Endothelial cell of umbilical vein (primary cell): ENCODE results near the gene MAN2B2. TPM values are rescaled to one million over a fixed set of nuclear protein-coding genes. Genes with fewer than 3 reads are reported as not detected.

Source experiments
- BruUV-seq: library from RNA; stranded (reverse); fragments of 400-500 nt; replicated peaks from 2 replicates; lab custom pipeline; 2021; lab: Mats Ljungman, UMichigan
- CTCF ChIA-PET: fragments of 300-600, 350-600 bp; sonication (Branson Sonifier 250); formaldehyde crosslinking; loops from one replicate; lab custom pipeline; 2021; ENCODE audit warnings: antibody characterized with exemption, inconsistent platforms; lab: Charles Lee
- POLR2A ChIA-PET: fragments of 300-600, 350-600 bp; sonication (Branson Sonifier 250); formaldehyde crosslinking; loops from one replicate; lab custom pipeline; 2021; ENCODE audit warnings: antibody characterized with exemption, inconsistent platforms; lab: Charles Lee
- DNase-seq: peaks from one replicate; pipeline ENCODE4 v3.0.0-alpha.2; 2011; ENCODE audit warnings: low read depth, low spot score
- FAIRE-seq: peaks from 2 replicates; lab custom pipeline; 2011; peaks lifted over from hg19 to GRCh38; lab: Jason Lieb, UNC
- H2AFZ ChIP-seq: 2 replicates; pipeline ENCODE4 v1.6.0; 2012; ENCODE audit warnings: low read depth, low read length, control low read depth, inconsistent platforms
- H3K27ac ChIP-seq: 2 replicates; pipeline ENCODE4 v1.5.1; 2011; ENCODE audit warnings: low read depth, mild to moderate bottlenecking, control low read depth, low read length, moderate library complexity; ENCODE audit not compliant: insufficient read depth
- H3K27me3 ChIP-seq, 2 experiments: 2 replicates each; pipeline versions ENCODE4 v1.6.0 to v1.6.1; 2011; ENCODE audit warnings: low read length in 2 of 2, mixed read lengths in 1 of 2; ENCODE audit not compliant: control insufficient read depth in 2 of 2, insufficient read depth in 2 of 2
- H3K36me3 ChIP-seq, 2 experiments: 2 replicates in 1 of 2; 3 replicates in 1 of 2; pipeline ENCODE4 v1.5.1; 2011; ENCODE audit warnings: low read length in 2 of 2, mild to moderate bottlenecking in 1 of 2, moderate library complexity in 1 of 2; ENCODE audit not compliant: control insufficient read depth in 2 of 2, insufficient read depth in 2 of 2; ENCODE audit errors: extremely low read depth in 1 of 2
- H3K4me1 ChIP-seq: 3 replicates; pipeline ENCODE4 v1.5.1; 2011; ENCODE audit warnings: mild to moderate bottlenecking, low read length; ENCODE audit not compliant: control insufficient read depth, insufficient read depth; ENCODE audit errors: extremely low read depth
- H3K4me2 ChIP-seq: 2 replicates; pipeline ENCODE4 v1.6.1; 2011; ENCODE audit warnings: low read length, control low read depth, mixed read lengths; ENCODE audit not compliant: insufficient read depth
- H3K4me3 ChIP-seq, 3 experiments: fragments of 200-600 bp in 1 of 3; sonication (generic), shearing (Covaris generic) in 1 of 3; replicated peaks in 1 of 3; 2 replicates each; pipeline ENCODE4 v1.5.1; 2011 to 2016; ENCODE audit warnings: control low read depth in 3 of 3, low read length in 3 of 3, mild to moderate bottlenecking in 2 of 3, inconsistent platforms in 1 of 3, low read depth in 1 of 3, moderate library complexity in 1 of 3; ENCODE audit not compliant: insufficient read depth in 1 of 3
- H3K79me2 ChIP-seq: 2 replicates; pipeline ENCODE4 v1.6.0; 2012; ENCODE audit warnings: low read length, inconsistent platforms; ENCODE audit not compliant: control insufficient read depth, insufficient read depth
- H3K9ac ChIP-seq: replicated peaks from 2 replicates; pipeline ENCODE3; 2011; ENCODE audit warnings: low read length, control low read depth; ENCODE audit not compliant: insufficient read depth; ENCODE audit errors: extremely low read depth
- H3K9me1 ChIP-seq: replicated peaks from 3 replicates; pipeline ENCODE4 v1.6.0; 2011; ENCODE audit warnings: mild to moderate bottlenecking, low read length; ENCODE audit not compliant: control insufficient read depth, insufficient read depth; ENCODE audit errors: extremely low read depth
- H3K9me3 ChIP-seq: replicated peaks from 2 replicates; pipeline ENCODE4 v1.5.1; 2012; ENCODE audit warnings: low read length, inconsistent platforms; ENCODE audit not compliant: control insufficient read depth, insufficient read depth
- H4K20me1 ChIP-seq: replicated peaks from 2 replicates; pipeline ENCODE3; 2011; ENCODE audit warnings: mild to moderate bottlenecking, low read length; ENCODE audit not compliant: control insufficient read depth, insufficient read depth; ENCODE audit errors: extremely low read depth
- EZH2 ChIP-seq: IDR thresholded peaks from 2 replicates; pipeline ENCODE4 v1.6.1; 2012; ENCODE audit warnings: borderline replicate concordance, low read depth, mild to moderate bottlenecking, moderate library complexity, low read length, inconsistent platforms; ENCODE audit not compliant: severe bottlenecking
- FOS ChIP-seq: IDR thresholded peaks from 2 replicates; pipeline ENCODE4 v1.6.1; 2011; ENCODE audit warnings: mild to moderate bottlenecking, low read length, moderate library complexity, borderline replicate concordance; ENCODE audit not compliant: insufficient read depth
- GATA2 ChIP-seq: IDR thresholded peaks from 2 replicates; pipeline ENCODE4 v1.7.0; 2011; ENCODE audit warnings: low read depth, mild to moderate bottlenecking, moderate library complexity, mixed read lengths, low read length; ENCODE audit not compliant: insufficient read length, insufficient read depth
- JUN ChIP-seq: IDR thresholded peaks from 2 replicates; pipeline ENCODE4 v1.6.1; 2011; ENCODE audit warnings: borderline replicate concordance, low read depth; ENCODE audit not compliant: insufficient read length, insufficient read depth
- MYC ChIP-seq: IDR thresholded peaks from one replicate; pipeline ENCODE4 v1.6.1; 2011; ENCODE audit warnings: mild to moderate bottlenecking, low read depth, low read length
- POLR2A ChIP-seq: IDR thresholded peaks from 2 replicates; pipeline ENCODE4 v1.6.1; 2012; ENCODE audit warnings: low read depth, mild to moderate bottlenecking, control low read depth, low read length
- POLR2AphosphoS5 ChIP-seq: IDR thresholded peaks from 2 replicates; pipeline ENCODE4 v1.6.1; 2012; ENCODE audit warnings: low read depth, mild to moderate bottlenecking, control low read depth, low read length, moderate library complexity; ENCODE audit not compliant: insufficient read depth
- dilution Hi-C: fragments of 300-500 bp; cut with MboI; formaldehyde crosslinking; loops from one replicate; pipeline ENCODE4 v1.15.0; 2019; ENCODE audit warnings: low sequenced_read_pairs; ENCODE audit not compliant: extremely low pct_ligation_motif_present
- intact Hi-C: fragments of 100-400 bp; cut with micrococcal nuclease; formaldehyde crosslinking; loops from one replicate; pipeline ENCODE4 v1.10.0; 2022
- polyA plus RNA-seq, 4 experiments: library from polyadenylated mRNA; depleted of rRNA in 3 of 4; stranded (reverse) in 3 of 4; unstranded in 1 of 4; fragments of >200 nt; gene quantifications; 2 replicates each; pipeline versions ENCODE4 v1.2.1 to v1.2.3, GENCODE V29; 2011 to 2012; ENCODE audit warnings: missing spikeins in 1 of 4
- total RNA-seq: library from RNA; stranded (reverse); gene quantifications from 2 replicates; pipeline ENCODE4 v1.2.3, GENCODE V29; 2021
- TF ChIP-seq, protein P1 (sequence below): IDR thresholded peaks from 2 replicates; pipeline ENCODE4 v1.6.1; 2011; ENCODE audit not compliant: insufficient read depth, insufficient read length
- TF ChIP-seq, protein P2 (sequence below), 2 donors: IDR thresholded peaks; 1 replicate in 1 of 2; 2 replicates in 1 of 2; pipeline ENCODE4 v1.5.1; 2011; ENCODE audit warnings: low read length in 2 of 2, mild to moderate bottlenecking in 2 of 2, moderate library complexity in 2 of 2, control low read depth in 1 of 2, inconsistent platforms in 1 of 2, low read depth in 1 of 2; ENCODE audit not compliant: insufficient read depth in 1 of 2; ENCODE audit errors: extremely low read depth in 1 of 2

Gene MAN2B2
- total and polyA plus RNA-seq, 2 donors (not counting 3 experiments of a cell fraction or from before 2014, with no cell fraction given) = 15.7 to 25.1 TPM

DNA sequence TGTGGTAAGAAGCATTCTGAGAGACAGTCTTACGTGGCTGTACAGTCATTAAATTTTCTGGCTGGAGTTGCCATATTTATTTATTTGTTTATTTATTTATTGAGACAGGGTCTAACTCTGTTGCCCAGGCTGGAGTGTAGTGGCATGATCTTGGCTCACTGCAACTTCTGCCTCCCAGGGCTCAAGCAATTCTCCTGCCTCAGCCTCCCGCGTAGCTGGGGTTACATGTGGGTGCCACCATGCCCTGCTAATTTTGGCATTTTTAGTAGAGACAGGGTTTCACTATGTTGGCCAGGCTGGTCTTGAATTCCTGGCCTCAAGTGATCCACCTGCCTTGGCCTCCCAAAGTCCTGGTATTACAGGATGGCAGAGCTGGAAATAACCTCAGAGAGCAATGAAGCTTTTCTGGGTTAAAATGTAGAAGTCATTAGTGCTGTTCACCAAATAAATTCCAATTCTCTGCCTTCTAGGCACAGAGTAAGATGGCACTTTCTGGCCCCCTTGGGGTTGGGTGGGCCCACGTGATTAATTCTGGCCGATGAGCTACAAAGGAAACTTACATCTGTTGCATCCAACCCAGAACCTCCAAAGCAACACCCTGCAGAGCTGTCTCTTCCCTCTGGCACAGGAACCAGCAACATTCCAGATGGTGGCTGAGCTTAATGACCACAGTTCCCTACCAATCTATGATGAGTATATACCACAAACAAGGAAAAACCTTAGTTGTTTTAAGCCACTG, 70.0 kb downstream of the MAN2B2 start:
- Histone ChIP-seq H3K4me2 (no peak overlapping the region), H3K9ac (no peak overlapping the region), H3K36me3 (peaks cover 5 to 13% of the 10 kb centered on the region in 2 experiments), H3K4me1 (peaks cover 11% of the 10 kb centered on the region), H3K27ac (no peak overlapping the region), H3K27me3 (peaks cover 0 to 2% of the 10 kb centered on the region in 2 experiments), H2AFZ (no peak overlapping the region), H3K9me1 (no peaks in the 10 kb centered on the region), H3K9me3 (no peaks in the 10 kb centered on the region), H4K20me1 (peaks cover 5% of the 10 kb centered on the region), H3K79me2 (peaks cover 25% of the 10 kb centered on the region), H3K4me3 (no peak overlapping the region)
- no TSS peak for BruUV-seq
- intact Hi-C loops (no loop called here), dilution Hi-C loops (no loop called here)
- TF ChIP-seq MYC = no peak
- TF ChIP-seq POLR2AphosphoS5 = no peak
- no peak for TF ChIP-seq JUN
- TF ChIP-seq, protein P1, sequence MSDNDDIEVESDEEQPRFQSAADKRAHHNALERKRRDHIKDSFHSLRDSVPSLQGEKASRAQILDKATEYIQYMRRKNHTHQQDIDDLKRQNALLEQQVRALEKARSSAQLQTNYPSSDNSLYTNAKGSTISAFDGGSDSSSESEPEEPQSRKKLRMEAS = no peak
- DNase-seq (no peak), FAIRE-seq (no peak)
- ChIA-PET CTCF (no interaction called here), POLR2A (no interaction called here)

DNA sequence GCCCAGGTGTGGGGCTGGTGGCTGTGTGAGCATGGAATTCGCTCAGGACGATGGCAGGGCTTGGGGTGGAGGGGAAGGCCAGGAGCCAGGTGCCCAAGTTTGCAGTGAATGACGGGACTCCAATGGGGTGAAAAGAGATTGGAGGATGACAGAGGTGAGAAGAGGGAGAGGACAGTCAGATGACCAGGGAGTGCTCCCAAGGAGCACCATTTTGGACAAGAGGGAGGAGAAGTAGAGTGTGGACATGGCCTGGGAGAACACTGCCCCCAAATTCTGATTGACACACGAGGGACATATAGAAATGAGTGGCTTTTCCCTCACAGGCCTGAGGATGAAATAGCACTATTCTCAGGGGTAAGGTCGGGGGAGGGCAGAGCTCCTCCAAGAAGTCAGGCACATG, 72.2 kb downstream of the MAN2B2 start:
- no peak for FAIRE-seq
- no TSS peak for BruUV-seq

More for the DNA sequence above, 72.2 kb downstream of the MAN2B2 start:
- ChIA-PET CTCF (interaction anchor here (2.1 kb wide), 1 partner anchor 12 kb away, joined by 6 read pairs; no protein-coding TSS in a partner anchor), POLR2A (no interaction called here)
- no peak overlapping the region for H3K9ac ChIP-seq
- no peak overlapping the region for H3K4me2 ChIP-seq
- dilution Hi-C loops (no loop called here), intact Hi-C loops (no loop called here)
- H3K9me3 ChIP-seq = no peaks in the 10 kb centered on the region
- H3K36me3 ChIP-seq = peaks cover 5 to 8% of the 10 kb centered on the region in 2 experiments
- peaks cover 9% of the 10 kb centered on the region for H3K79me2 ChIP-seq
- DNase-seq = no peak
- H4K20me1 ChIP-seq = peaks cover 2% of the 10 kb centered on the region
- no peaks in the 10 kb centered on the region for H3K9me1 ChIP-seq
- no peak overlapping the region for H3K4me3 ChIP-seq
- peaks cover 3% of the 10 kb centered on the region for H3K4me1 ChIP-seq
- peaks cover 0 to 2% of the 10 kb centered on the region in 2 experiments for H3K27me3 ChIP-seq
- TF ChIP-seq, protein P2, sequence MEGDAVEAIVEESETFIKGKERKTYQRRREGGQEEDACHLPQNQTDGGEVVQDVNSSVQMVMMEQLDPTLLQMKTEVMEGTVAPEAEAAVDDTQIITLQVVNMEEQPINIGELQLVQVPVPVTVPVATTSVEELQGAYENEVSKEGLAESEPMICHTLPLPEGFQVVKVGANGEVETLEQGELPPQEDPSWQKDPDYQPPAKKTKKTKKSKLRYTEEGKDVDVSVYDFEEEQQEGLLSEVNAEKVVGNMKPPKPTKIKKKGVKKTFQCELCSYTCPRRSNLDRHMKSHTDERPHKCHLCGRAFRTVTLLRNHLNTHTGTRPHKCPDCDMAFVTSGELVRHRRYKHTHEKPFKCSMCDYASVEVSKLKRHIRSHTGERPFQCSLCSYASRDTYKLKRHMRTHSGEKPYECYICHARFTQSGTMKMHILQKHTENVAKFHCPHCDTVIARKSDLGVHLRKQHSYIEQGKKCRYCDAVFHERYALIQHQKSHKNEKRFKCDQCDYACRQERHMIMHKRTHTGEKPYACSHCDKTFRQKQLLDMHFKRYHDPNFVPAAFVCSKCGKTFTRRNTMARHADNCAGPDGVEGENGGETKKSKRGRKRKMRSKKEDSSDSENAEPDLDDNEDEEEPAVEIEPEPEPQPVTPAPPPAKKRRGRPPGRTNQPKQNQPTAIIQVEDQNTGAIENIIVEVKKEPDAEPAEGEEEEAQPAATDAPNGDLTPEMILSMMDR (IDR thresholded peaks at IDR 0.05; ENCODE audit: extremely low read depth in 1 of 2, insufficient read depth in 1 of 2, low read depth in 1 of 2, low read length in 2 of 2) = no peak
- TF ChIP-seq EZH2 = no peak
- TF ChIP-seq POLR2A = no peak
- TF ChIP-seq MYC = no peak
- no peak for TF ChIP-seq FOS
- TF ChIP-seq POLR2AphosphoS5 = no peak
- TF ChIP-seq, protein P1 = no peak
- TF ChIP-seq JUN = no peak
- no peak for TF ChIP-seq GATA2
- H2AFZ ChIP-seq = no peak overlapping the region
- no peak overlapping the region for H3K27ac ChIP-seq
